Adipocyte (in vitro differentiated cells): Measurements from ENCODE around the gene ELANE.

Experiments used
- DNase-seq: peaks from one replicate; pipeline ENCODE4 v3.0.0-alpha.2; 2015; ENCODE audit warnings: low read depth
- H3K27me3 ChIP-seq: replicated peaks from 2 replicates; pipeline ENCODE4 v1.7.0; 2013; ENCODE audit warnings: mild to moderate bottlenecking, low read length, moderate library complexity; ENCODE audit not compliant: control insufficient read depth, insufficient read depth
- H3K36me3 ChIP-seq: 2 replicates; pipeline ENCODE4 v1.7.0; 2013; ENCODE audit warnings: low read length, mild to moderate bottlenecking, moderate library complexity; ENCODE audit not compliant: control insufficient read depth, insufficient read depth, severe bottlenecking
- H3K4me1 ChIP-seq: 2 replicates; pipeline ENCODE4 v1.7.0; 2013; ENCODE audit warnings: mild to moderate bottlenecking, low read length, moderate library complexity; ENCODE audit not compliant: control insufficient read depth, insufficient read depth
- H3K4me3 ChIP-seq: 2 replicates; pipeline ENCODE4 v1.7.0; 2013; ENCODE audit warnings: mild to moderate bottlenecking, low read length, moderate library complexity
- H3K9ac ChIP-seq: 2 replicates; pipeline ENCODE4 v1.7.0; 2013; ENCODE audit warnings: mild to moderate bottlenecking, low read length, moderate library complexity
- H3K9me3 ChIP-seq: 2 replicates; pipeline ENCODE4 v1.7.0; 2013; ENCODE audit warnings: mild to moderate bottlenecking, low read length, moderate library complexity; ENCODE audit not compliant: control insufficient read depth

ELANE gene

DNA sequence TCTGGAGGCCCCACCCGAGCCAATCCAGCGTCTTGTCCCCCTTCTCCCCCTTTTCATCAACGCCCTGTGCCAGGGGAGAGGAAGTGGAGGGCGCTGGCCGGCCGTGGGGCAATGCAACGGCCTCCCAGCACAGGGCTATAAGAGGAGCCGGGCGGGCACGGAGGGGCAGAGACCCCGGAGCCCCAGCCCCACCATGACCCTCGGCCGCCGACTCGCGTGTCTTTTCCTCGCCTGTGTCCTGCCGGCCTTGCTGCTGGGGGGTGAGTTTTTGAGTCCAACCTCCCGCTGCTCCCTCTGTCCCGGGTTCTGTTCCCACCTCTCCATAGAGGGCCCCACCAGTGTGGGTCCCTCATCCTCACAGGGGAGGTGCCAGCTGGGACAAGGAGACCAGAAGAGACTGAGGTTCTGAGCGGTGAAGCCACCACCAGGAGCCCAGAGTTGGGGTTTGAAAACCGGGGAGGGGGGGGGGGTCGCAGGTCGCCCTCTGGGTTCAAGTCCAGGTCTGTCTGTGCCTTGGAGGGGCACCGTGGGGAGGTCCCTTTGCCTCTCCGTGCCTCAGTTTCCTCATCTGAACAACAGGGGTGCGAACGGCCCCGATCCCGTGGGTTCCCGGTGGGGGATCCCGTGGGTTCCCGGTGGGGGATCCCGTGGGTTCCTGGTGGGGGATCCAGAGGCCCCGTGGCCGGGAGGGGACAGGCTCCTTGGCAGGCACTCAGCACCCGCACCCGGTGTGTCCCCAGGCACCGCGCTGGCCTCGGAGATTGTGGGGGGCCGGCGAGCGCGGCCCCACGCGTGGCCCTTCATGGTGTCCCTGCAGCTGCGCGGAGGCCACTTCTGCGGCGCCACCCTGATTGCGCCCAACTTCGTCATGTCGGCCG is at the start of gene ELANE:
ELANE (plus strand) TSS at position 168 of the 878 bp plus-strand sequence; CDS start at position 194, 26 bp downstream.
- Histone ChIP-seq H3K36me3 (no peaks in the 10 kb centered on the region), H3K27me3 (no peaks in the 10 kb centered on the region), H3K4me3 (peak within 1 kb of the TSS; percentile 72), H3K9me3 (no peaks in the 10 kb centered on the region), H3K9ac (peak within 1 kb of the TSS; percentile 89), H3K4me1 (peaks cover 13% of the 10 kb centered on the region)
- no peak for DNase-seq

DNA sequence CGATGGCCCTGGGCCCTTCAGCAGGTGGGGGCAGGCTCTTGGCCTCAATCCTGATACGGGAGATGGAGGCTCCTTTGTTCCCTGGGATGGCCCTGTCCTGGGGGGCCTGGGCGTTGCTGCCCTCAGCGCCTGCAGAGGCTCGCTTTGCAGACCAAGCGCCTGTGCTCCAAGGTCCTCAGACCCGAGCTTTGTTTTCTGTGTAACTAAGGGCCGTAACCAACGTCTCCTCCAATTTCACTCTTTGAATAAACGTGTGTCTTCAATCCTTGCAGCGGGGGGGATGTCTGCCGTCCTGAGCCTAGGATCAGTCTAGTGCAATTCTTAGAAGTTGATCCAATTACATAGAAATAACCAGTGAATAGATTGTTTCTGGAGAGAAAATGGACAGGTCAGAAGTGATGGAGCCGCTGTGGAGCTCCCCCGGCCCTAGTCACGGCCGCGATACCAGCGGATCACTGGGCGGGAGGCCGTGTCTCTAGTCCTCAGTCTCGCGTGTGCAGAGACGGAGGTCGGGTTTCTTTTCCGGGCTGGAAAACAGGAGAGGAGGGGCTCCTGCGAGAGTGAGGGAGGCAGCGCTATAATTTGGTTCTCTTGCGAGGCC is 49.5 kb upstream of the ELANE start:
- H3K9ac ChIP-seq, result peak overlapping the region; percentile 60
- peaks cover 54% of the 10 kb centered on the region for H3K36me3 ChIP-seq
- peak; percentile 24 for DNase-seq
- H3K27me3 ChIP-seq, result no peaks in the 10 kb centered on the region
- no peaks in the 10 kb centered on the region for H3K9me3 ChIP-seq
- H3K4me1 ChIP-seq, result peaks cover 34% of the 10 kb centered on the region
- peak overlapping the region; percentile 75 for H3K4me3 ChIP-seq

DNA sequence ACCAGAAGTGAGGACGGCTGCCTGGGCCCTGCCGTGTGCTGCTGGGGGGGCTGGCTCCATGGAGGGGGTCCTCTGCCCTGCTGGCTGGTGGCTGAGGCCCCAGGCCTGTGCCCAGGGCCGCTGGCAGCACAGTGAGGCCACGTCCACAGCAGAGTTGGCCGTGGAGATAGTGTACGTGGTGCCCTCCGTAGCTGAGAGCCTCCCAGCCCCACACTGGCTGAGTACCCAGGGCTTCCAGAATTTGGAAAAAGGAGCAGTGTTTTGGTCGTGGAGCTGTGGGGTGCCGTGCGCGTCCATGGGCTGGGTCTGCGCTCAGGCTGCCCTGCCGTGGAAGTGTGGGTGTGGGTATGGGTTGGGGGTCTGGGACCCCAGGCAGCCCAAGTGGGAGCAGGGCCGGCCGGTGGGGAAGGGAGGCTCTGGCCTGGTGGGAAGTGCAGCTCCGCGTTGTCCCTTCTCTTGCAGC is 49.0 kb upstream of the ELANE start:
- Histone ChIP-seq H3K27me3 (no peaks in the 10 kb centered on the region), H3K4me1 (peaks cover 34% of the 10 kb centered on the region), H3K9me3 (no peaks in the 10 kb centered on the region), H3K9ac (peak overlapping the region; percentile 60), H3K4me3 (no peak overlapping the region), H3K36me3 (peaks cover 59% of the 10 kb centered on the region)
- no peak for DNase-seq

DNA sequence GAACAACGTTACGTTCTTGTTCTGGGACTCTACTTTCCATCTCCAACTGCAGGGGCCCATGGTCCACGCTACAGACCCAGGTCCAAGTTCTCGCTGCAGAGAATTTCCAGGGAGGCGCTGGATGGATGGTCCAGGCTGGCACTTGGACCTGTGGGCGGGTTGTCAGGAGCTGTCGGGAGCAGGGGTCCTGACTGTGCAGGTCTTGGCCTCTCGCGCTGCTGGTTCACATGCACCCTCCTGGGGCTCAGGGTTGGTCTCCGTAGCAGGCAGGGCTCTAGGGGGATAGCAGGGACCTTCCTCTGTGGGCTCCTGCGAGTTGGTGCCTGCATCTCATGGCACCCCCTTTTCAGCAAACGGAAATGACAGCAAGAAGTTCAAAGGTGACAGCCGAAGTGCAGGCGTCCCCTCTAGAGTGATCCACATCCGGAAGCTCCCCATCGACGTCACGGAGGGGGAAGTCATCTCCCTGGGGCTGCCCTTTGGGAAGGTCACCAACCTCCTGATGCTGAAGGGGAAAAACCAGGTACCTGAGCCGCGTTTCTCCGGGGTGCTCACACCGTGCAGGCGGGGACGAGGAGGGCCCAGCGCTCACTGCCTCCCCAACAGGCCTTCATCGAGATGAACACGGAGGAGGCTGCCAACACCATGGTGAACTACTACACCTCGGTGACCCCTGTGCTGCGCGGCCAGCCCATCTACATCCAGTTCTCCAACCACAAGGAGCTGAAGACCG is 48.3 kb upstream of the ELANE start:
- Histone ChIP-seq H3K9me3 (no peaks in the 10 kb centered on the region), H3K4me1 (peaks cover 34% of the 10 kb centered on the region), H3K36me3 (peaks cover 64% of the 10 kb centered on the region), H3K9ac (no peak overlapping the region), H3K4me3 (no peak overlapping the region), H3K27me3 (no peaks in the 10 kb centered on the region)
- no peak for DNase-seq

DNA sequence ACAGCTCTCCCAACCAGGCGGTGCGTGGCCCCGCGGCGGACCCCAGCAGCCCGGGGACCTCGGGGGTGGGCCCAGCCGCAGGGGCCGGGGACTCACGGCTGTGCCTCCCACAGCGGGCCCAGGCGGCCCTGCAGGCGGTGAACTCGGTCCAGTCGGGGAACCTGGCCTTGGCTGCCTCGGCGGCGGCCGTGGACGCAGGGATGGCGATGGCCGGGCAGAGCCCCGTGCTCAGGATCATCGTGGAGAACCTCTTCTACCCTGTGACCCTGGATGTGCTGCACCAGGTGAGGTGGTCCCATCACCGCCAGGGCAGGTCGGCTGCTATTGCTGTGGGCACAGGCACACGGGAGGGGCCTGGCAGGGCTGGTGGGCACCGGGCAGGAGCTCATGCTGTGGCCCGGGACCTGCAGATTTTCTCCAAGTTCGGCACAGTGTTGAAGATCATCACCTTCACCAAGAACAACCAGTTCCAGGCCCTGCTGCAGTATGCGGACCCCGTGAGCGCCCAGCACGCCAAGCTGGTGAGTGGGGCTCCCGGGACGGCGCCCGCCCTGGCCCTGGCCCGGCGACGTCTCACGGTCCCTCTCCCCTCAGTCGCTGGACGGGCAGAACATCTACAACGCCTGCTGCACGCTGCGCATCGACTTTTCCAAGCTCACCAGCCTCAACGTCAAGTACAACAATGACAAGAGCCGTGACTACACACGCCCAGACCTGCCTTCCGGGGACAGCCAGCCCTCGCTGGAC is 47.5 kb upstream of the ELANE start:
- DNase-seq, result no peak
- Histone ChIP-seq H3K4me3 (no peak overlapping the region), H3K4me1 (peaks cover 31% of the 10 kb centered on the region), H3K27me3 (no peaks in the 10 kb centered on the region), H3K9me3 (no peaks in the 10 kb centered on the region), H3K36me3 (peaks cover 67% of the 10 kb centered on the region), H3K9ac (no peak overlapping the region)

DNA sequence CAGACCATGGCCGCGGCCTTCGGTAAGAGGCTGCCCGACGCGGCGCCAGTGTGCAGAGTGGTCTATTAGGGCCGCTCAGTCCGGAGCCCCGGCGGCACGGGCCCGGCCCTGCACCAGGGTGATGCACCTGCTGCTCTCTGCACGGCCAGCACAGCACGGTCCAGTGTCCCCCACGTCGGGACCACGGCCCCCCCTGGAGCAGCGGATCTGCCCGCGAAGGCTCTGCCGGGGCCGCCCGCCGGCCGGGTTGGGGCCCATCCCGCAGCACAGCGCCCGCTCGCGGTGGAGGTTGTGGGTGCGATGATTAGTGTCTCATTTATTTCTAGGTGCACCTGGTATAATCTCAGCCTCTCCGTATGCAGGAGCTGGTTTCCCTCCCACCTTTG is 46.9 kb upstream of the ELANE start:
- Histone ChIP-seq H3K27me3 (no peaks in the 10 kb centered on the region), H3K4me1 (peaks cover 26% of the 10 kb centered on the region), H3K36me3 (peaks cover 70% of the 10 kb centered on the region), H3K4me3 (no peak overlapping the region), H3K9ac (no peak overlapping the region), H3K9me3 (no peaks in the 10 kb centered on the region)
- no peak for DNase-seq

DNA sequence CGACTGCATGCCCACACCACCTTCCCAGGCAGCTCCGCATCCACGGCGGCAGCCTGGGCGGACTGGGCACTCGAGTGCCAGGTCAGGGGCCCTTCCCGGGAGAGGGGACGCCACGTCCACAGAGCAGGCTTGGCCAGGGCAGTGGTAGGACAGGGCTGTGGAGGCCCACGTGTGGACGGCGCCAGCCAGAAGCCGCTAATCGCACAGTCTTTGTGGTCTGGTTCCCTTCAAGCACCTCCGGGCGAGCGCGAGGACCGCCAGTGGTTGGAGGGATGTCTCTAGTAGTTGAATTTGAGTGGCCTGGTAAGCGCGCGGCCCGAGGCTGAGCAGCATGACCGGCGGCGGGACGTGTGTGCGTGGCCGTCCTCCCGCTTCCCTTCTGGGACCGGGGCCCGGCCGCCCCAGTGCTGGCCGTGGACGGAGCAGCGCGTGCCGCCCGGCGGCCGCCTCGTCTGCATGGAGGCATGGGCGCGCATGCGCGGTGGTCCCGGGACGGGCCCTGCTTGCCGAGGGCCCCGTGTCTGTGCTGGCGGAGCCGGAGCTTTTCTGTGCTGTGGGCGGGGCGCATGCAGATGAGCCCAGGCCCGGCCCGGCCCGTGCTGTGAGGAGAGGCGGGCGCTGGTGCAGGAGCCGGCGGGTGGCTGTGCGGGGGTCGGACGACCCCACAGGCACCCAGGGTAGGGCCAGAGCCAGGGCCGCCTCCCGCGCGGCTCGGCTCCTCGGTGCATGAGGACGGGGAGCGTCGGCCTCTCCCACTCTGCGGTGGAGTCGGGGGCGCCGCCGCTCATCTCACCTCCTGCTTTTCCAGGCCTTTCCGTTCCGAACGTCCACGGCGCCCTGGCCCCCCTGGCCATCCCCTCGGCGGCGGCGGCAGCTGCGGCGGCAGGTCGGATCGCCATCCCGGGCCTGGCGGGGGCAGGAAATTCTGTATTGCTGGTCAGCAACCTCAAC is 46.2 kb upstream of the ELANE start:
- Histone ChIP-seq H3K4me3 (no peak overlapping the region), H3K27me3 (no peaks in the 10 kb centered on the region), H3K9ac (no peak overlapping the region), H3K4me1 (peaks cover 19% of the 10 kb centered on the region), H3K36me3 (peaks cover 72% of the 10 kb centered on the region), H3K9me3 (no peaks in the 10 kb centered on the region)
- no peak for DNase-seq

DNA sequence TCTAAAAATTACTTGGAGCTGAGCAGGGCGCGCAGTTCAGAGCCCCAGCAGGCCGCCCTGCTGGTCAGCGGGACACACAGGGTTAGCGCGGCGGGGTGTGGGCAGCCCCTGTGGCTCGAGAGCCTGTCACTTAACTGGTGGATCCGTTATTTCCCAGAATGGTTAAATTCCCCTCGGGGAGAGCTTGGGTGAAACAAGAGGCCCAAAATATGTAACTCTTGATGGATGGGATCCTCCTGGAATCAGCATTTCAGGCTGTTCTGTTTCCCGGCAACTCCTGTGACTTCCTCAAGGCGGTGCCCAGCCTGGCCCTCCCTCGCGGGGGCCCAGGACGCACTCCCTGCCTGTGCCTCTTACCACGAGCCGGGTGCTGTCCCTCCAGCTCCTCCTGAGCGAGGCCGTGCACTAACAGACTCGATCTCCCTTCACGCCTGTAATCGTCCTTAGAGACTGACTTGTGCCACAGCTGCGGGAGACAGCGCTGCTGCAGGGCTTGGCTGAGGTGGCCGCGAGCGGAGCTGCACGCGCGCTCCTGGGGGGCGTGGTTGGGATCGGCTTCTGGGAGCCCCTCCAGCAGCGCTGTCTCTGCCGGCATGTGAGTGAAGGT is 45.2 kb upstream of the ELANE start:
- no peak for DNase-seq
- Histone ChIP-seq H3K9me3 (no peaks in the 10 kb centered on the region), H3K4me3 (no peak overlapping the region), H3K27me3 (no peaks in the 10 kb centered on the region), H3K9ac (no peak overlapping the region), H3K36me3 (peaks cover 82% of the 10 kb centered on the region), H3K4me1 (peaks cover 8% of the 10 kb centered on the region)

DNA sequence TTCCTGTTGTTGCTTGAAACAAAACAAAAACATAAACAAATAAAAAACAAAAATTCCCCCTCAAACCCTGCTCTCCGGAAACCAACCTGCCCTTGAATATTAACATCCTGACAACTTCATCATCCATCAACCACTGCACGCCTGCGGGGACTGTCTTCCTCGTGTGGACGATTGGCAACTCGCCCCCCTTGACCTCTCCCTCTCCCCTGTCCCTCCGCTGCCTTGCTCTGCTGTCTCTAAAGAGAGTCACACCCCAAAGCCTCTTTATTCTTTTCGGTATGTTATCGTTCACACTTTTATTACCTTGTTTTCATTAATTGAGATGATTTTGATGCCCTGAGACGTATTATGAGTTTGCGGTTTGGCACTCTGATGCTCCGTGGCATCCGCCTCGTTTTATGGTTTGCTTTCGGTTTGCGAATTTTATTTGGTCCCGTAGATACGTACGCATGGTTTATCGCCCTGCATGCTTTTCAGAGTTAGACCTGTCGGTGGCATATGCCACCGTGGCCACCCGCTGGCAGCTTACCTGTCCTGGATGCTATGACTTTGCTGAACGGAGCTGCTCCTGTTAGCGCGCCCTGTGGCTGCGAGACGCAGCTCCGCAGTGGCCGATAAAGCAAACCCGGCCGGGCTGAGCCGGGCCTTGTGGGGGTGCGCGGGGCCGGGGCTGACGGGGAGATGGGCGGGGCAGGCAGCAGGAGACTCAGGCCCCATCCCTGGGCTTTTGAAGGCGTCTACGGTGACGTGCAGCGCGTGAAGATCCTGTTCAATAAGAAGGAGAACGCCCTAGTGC is 44.3 kb upstream of the ELANE start:
- Histone ChIP-seq H3K4me3 (no peak overlapping the region), H3K9me3 (no peaks in the 10 kb centered on the region)
- no peak for DNase-seq

More for the DNA sequence above, 44.3 kb upstream of the ELANE start:
- H3K36me3 ChIP-seq, result peaks cover 86% of the 10 kb centered on the region
- H3K4me1 ChIP-seq, result no peaks in the 10 kb centered on the region
- no peak overlapping the region for H3K9ac ChIP-seq
- no peaks in the 10 kb centered on the region for H3K27me3 ChIP-seq
